Lower leg skin (tissue), 3 donors: Measurements from ENCODE around the gene SPATA31C1.

ENCODE experiments used
- POLR2A ChIP-seq, 2 donors: fragments of 450-650 bp; IDR thresholded peaks; one replicate each; pipeline ENCODE4 v1.6.1; 2016 to 2017; ENCODE audit warnings: antibody characterized with exemption in 2 of 2, mild to moderate bottlenecking in 1 of 2, moderate library complexity in 1 of 2
- TF ChIP-seq, protein P1 (sequence below), 3 donors: fragments of 450-650 bp; IDR thresholded peaks; one replicate each; pipeline ENCODE4 v1.5.1; 2016; ENCODE audit warnings: antibody characterized with exemption in 3 of 3, mild to moderate bottlenecking in 3 of 3, moderate library complexity in 2 of 3

DNA sequence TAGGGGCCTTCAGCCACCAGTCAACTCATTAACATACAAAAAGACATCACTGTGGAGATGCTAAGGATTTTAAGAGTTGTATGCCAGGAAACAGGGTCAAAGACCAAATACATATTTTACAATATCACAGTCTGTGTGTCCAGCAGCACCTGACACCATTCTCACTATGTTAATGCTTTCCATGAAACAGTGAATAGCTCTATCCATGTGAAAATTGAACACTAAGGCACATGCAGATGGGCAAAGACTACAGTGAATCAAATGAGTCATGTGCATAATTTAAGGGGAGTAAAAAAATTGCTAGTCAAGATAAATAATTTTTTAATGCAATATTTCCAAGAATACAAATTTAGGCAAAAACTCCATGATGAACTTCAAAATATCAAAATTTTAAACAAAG, 42.7 kb upstream of the SPATA31C1 start:
- TF ChIP-seq, protein P1, sequence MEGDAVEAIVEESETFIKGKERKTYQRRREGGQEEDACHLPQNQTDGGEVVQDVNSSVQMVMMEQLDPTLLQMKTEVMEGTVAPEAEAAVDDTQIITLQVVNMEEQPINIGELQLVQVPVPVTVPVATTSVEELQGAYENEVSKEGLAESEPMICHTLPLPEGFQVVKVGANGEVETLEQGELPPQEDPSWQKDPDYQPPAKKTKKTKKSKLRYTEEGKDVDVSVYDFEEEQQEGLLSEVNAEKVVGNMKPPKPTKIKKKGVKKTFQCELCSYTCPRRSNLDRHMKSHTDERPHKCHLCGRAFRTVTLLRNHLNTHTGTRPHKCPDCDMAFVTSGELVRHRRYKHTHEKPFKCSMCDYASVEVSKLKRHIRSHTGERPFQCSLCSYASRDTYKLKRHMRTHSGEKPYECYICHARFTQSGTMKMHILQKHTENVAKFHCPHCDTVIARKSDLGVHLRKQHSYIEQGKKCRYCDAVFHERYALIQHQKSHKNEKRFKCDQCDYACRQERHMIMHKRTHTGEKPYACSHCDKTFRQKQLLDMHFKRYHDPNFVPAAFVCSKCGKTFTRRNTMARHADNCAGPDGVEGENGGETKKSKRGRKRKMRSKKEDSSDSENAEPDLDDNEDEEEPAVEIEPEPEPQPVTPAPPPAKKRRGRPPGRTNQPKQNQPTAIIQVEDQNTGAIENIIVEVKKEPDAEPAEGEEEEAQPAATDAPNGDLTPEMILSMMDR (IDR thresholded peaks at IDR 0.05) = no peak
- no peak for TF ChIP-seq POLR2A (IDR thresholded peaks at IDR 0.05)
